GM18861 (cell line): ENCODE measurements around the gene CCDC51.

Source experiments
- ATAC-seq: cut with Tn5 transposase; IDR thresholded peaks from one replicate; pipeline ENCODE4 v1.9.1; 2021; ENCODE audit not compliant: unreplicated experiment

Gene CCDC51

GRCh38 chr3:48387634-48388033 is 52.3 kb downstream of the CCDC51 start:
- ATAC-seq: no peak
